Liver (tissue), 9 donors: ENCODE results near the gene RAI14. TPM values are rescaled to one million over a fixed set of nuclear protein-coding genes. Genes with fewer than 3 reads are reported as not detected.

Source experiments
- DNase-seq: peaks from one replicate; pipeline ENCODE4 v3.0.0-alpha.2; 2017; ENCODE audit warnings: low spot score
- H3K27ac ChIP-seq, 2 donors: one replicate each; pipeline ENCODE4 v1.7.0; 2013; ENCODE audit warnings: inconsistent platforms in 2 of 2, low read length in 2 of 2, control low read depth in 1 of 2, low read depth in 1 of 2, mild to moderate bottlenecking in 1 of 2
- H3K27me3 ChIP-seq, 4 donors: one replicate each; pipeline versions ENCODE4 v1.6.1 to v1.7.0; 2013; ENCODE audit warnings: low read length in 3 of 4, inconsistent platforms in 1 of 4, mild to moderate bottlenecking in 1 of 4, moderate library complexity in 1 of 4; ENCODE audit not compliant: control insufficient read depth in 4 of 4, insufficient read depth in 4 of 4
- H3K36me3 ChIP-seq, 4 donors: one replicate each; pipeline versions ENCODE4 v1.6.1 to v1.7.0; 2013; ENCODE audit warnings: low read length in 3 of 4, mild to moderate bottlenecking in 3 of 4, low read depth in 1 of 4, moderate library complexity in 1 of 4; ENCODE audit not compliant: control insufficient read depth in 4 of 4, insufficient read depth in 3 of 4
- H3K4me1 ChIP-seq, 4 donors: one replicate each; pipeline versions ENCODE4 v1.6.1 to v1.7.0; 2013; ENCODE audit warnings: low read length in 3 of 4, mild to moderate bottlenecking in 3 of 4, moderate library complexity in 1 of 4; ENCODE audit not compliant: control insufficient read depth in 4 of 4, insufficient read depth in 4 of 4
- H3K4me3 ChIP-seq, 3 donors: one replicate each; pipeline versions ENCODE4 v1.6.1 to v1.7.0; 2013; ENCODE audit warnings: low read length in 3 of 3, control low read depth in 1 of 3, low read depth in 1 of 3, mild to moderate bottlenecking in 1 of 3
- H3K9ac ChIP-seq, 2 donors: one replicate each; pipeline ENCODE4 v1.7.0; 2013; ENCODE audit warnings: low read length in 2 of 2, mild to moderate bottlenecking in 2 of 2, moderate library complexity in 2 of 2, control low read depth in 1 of 2, low read depth in 1 of 2
- H3K9me3 ChIP-seq, 4 donors: one replicate each; pipeline versions ENCODE4 v1.6.1 to v1.7.0; 2013; ENCODE audit warnings: low read length in 3 of 4; ENCODE audit not compliant: control insufficient read depth in 4 of 4
- FOXA1 ChIP-seq: IDR thresholded peaks from 2 replicates; pipeline ENCODE4 v1.6.1; 2016; ENCODE audit warnings: antibody characterized with exemption
- GABPA ChIP-seq, 2 donors: IDR thresholded peaks in 1 of 2; conservative IDR thresholded peaks in 1 of 2; 2 replicates each; pipeline ENCODE4 v1.6.1; 2016; ENCODE audit warnings: antibody characterized with exemption in 2 of 2, mild to moderate bottlenecking in 1 of 2, moderate library complexity in 1 of 2
- HNF4G ChIP-seq: IDR thresholded peaks from 2 replicates; pipeline ENCODE4 v1.6.1; 2016; ENCODE audit warnings: antibody characterized with exemption
- JUND ChIP-seq, 2 donors: IDR thresholded peaks; 2 replicates each; pipeline ENCODE4 v1.6.1; 2016; ENCODE audit warnings: antibody characterized with exemption in 2 of 2
- NR2F2 ChIP-seq: IDR thresholded peaks from 2 replicates; pipeline ENCODE4 v1.6.1; 2016; ENCODE audit warnings: antibody characterized with exemption
- RAD21 ChIP-seq, 2 donors: IDR thresholded peaks; 2 replicates each; pipeline ENCODE4 v1.6.1; 2016; ENCODE audit warnings: antibody characterized with exemption in 2 of 2, mild to moderate bottlenecking in 2 of 2
- RXRA ChIP-seq, 2 donors: IDR thresholded peaks; 2 replicates each; pipeline ENCODE4 v1.6.1; 2017 to 2018; ENCODE audit warnings: antibody characterized with exemption in 2 of 2, mild to moderate bottlenecking in 1 of 2
- SP1 ChIP-seq: IDR thresholded peaks from 2 replicates; pipeline ENCODE4 v1.6.1; 2018; ENCODE audit warnings: antibody characterized with exemption, mild to moderate bottlenecking
- TAF1 ChIP-seq: conservative IDR thresholded peaks from 2 replicates; pipeline ENCODE4 v1.6.1; 2016; ENCODE audit warnings: antibody characterized with exemption, mild to moderate bottlenecking
- WGBS: extraction: QIAGEN DNeasy Blood & Tissue Kit; methylation state at CpG from one replicate; pipeline ENCODE4 v1.1.7; 2013; 5-methylcytosine and 5-hydroxymethylcytosine counted together
- polyA plus RNA-seq, 2 donors: library from polyadenylated mRNA; stranded (reverse) in 1 of 2; unstranded in 1 of 2; fragments of 200-250 nt in 1 of 2; fragments of >200 nt in 1 of 2; fragmentation: Nextera tagmentation in 1 of 2; extraction: Ambion mirVana in 1 of 2; gene quantifications; one replicate each; pipeline versions ENCODE4 v1.2.1 to v1.2.3, GENCODE V29; 2013 to 2015
- total RNA-seq, 2 donors: library from RNA; depleted of rRNA; stranded (reverse); fragments of >200 nt; gene quantifications; one replicate each; pipeline ENCODE4 v1.2.3, GENCODE V29; 2014
- TF ChIP-seq, protein P1 (sequence below): IDR thresholded peaks from 2 replicates; pipeline ENCODE4 v1.6.1; 2016; ENCODE audit warnings: antibody characterized with exemption, mild to moderate bottlenecking
- TF ChIP-seq, protein P2 (sequence below): IDR thresholded peaks from 2 replicates; pipeline ENCODE4 v1.6.1; 2016; ENCODE audit warnings: antibody characterized with exemption
- TF ChIP-seq, protein P3 (sequence below): fragments of 150-350 bp; IDR thresholded peaks from 2 replicates; pipeline ENCODE4 v1.5.1; 2017; ENCODE audit warnings: improper control_type of control experiment, low read depth, low read length; ENCODE audit not compliant: missing input control
- donor health status: healthy.
- donor health status: healthy.
- donor health status: healthy.
- donor health status: healthy.
- donor health status: healthy.

Gene RAI14
- total and polyA plus RNA-seq, 4 donors: 7.8 to 21.4 (median 11.4) TPM

DNA sequence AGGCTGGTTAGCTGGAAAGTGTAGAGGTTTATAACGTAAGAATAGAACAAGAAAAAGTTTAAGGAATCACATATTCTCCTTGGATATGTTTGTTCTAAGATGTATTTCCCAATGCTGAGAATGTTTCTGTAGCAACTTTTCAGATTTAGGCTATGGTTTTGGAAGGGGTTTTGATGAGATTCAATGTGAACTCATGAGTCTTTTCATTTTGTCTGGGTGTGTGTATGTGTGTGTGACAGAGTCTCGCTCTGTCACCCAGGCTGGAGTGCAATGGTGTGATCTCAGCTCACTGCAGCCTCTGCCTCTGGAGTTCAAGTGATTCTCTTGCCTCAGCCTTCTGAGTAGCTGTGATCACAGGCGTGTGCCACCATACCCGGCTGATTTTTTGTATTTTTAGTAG, 38.6 kb downstream of the RAI14 start:
- Histone ChIP-seq H3K36me3 (no peaks in the 10 kb centered on the region), H3K4me3 (no peak overlapping the region), H3K9me3 (no peaks in the 10 kb centered on the region), H3K4me1 (peaks cover 2 to 17% (median 5%) of the 10 kb centered on the region in 4 donors), H3K9ac (no peak overlapping the region), H3K27ac (peak overlapping the region; percentile 22 to 47), H3K27me3 (no peaks in the 10 kb centered on the region)
- WGBS: 88% methylated on average over 4 of the region's 4 CpGs
- TF ChIP-seq JUND (IDR thresholded peaks at IDR 0.05) (no peak), HNF4G (no peak), SP1 (no peak), RAD21 (IDR thresholded peaks at IDR 0.05) (no peak), NR2F2 (no peak), TAF1 (no peak), RXRA (IDR thresholded peaks at IDR 0.05) (no peak), GABPA (IDR thresholded peaks at IDR 0.05 in 1 of 2, conservative IDR thresholded peaks at IDR 0.05 in 1 of 2) (no peak)
- TF ChIP-seq, protein P1, sequence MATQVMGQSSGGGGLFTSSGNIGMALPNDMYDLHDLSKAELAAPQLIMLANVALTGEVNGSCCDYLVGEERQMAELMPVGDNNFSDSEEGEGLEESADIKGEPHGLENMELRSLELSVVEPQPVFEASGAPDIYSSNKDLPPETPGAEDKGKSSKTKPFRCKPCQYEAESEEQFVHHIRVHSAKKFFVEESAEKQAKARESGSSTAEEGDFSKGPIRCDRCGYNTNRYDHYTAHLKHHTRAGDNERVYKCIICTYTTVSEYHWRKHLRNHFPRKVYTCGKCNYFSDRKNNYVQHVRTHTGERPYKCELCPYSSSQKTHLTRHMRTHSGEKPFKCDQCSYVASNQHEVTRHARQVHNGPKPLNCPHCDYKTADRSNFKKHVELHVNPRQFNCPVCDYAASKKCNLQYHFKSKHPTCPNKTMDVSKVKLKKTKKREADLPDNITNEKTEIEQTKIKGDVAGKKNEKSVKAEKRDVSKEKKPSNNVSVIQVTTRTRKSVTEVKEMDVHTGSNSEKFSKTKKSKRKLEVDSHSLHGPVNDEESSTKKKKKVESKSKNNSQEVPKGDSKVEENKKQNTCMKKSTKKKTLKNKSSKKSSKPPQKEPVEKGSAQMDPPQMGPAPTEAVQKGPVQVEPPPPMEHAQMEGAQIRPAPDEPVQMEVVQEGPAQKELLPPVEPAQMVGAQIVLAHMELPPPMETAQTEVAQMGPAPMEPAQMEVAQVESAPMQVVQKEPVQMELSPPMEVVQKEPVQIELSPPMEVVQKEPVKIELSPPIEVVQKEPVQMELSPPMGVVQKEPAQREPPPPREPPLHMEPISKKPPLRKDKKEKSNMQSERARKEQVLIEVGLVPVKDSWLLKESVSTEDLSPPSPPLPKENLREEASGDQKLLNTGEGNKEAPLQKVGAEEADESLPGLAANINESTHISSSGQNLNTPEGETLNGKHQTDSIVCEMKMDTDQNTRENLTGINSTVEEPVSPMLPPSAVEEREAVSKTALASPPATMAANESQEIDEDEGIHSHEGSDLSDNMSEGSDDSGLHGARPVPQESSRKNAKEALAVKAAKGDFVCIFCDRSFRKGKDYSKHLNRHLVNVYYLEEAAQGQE: no peak
- TF ChIP-seq, protein P2, sequence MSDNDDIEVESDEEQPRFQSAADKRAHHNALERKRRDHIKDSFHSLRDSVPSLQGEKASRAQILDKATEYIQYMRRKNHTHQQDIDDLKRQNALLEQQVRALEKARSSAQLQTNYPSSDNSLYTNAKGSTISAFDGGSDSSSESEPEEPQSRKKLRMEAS: no peak
- no peak for DNase-seq

DNA sequence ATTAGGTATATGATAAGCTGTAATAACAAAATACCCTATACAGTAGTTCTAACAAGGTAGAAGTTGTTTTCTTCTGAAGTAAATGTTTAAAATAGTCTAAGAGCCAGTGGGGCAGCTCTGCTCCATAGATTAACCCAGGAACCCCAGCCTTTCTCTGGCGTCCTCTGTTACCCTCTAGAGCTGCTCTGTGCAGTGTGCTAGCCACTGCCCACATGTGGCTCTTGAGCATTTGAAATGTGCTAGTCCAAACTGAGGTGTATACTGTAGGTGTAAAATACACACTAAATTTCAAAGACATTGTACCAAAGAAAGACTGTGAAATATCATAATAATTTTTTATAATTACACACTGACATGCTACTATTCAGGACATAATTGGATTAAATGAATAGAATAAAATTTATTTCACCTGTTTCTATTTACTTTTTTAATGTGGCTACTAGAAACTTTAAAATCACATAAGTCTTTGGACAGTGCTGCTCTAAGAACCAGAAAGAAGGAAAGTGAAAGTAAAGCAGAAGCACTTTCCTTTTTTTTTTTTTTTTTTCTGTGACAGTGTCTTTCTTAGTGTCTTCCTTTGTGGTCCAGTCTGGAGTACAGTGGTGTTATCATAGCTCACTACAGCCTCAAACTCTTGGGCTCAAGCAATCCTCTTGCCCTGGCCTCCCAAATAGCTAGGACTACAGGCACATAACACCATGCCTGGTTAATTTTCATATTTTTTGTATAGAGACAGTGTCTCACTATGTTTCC, 39.3 kb downstream of the RAI14 start:
- Histone ChIP-seq H3K27me3 (no peaks in the 10 kb centered on the region), H3K36me3 (no peaks in the 10 kb centered on the region), H3K4me1 (peaks cover 2 to 19% (median 5%) of the 10 kb centered on the region in 4 donors), H3K9ac (peak overlapping the region; percentile 45 to 88), H3K4me3 (peak overlapping the region; percentile 16 to 53 (median 51)), H3K27ac (peak overlapping the region; percentile 58), H3K9me3 (no peaks in the 10 kb centered on the region)
- no peak for DNase-seq
- TF ChIP-seq, protein P2: no peak
- no peak for TF ChIP-seq FOXA1
- TF ChIP-seq, protein P1: no peak
- no peak for TF ChIP-seq RXRA (IDR thresholded peaks at IDR 0.05)
- no peak for TF ChIP-seq HNF4G
- TF ChIP-seq, protein P3, sequence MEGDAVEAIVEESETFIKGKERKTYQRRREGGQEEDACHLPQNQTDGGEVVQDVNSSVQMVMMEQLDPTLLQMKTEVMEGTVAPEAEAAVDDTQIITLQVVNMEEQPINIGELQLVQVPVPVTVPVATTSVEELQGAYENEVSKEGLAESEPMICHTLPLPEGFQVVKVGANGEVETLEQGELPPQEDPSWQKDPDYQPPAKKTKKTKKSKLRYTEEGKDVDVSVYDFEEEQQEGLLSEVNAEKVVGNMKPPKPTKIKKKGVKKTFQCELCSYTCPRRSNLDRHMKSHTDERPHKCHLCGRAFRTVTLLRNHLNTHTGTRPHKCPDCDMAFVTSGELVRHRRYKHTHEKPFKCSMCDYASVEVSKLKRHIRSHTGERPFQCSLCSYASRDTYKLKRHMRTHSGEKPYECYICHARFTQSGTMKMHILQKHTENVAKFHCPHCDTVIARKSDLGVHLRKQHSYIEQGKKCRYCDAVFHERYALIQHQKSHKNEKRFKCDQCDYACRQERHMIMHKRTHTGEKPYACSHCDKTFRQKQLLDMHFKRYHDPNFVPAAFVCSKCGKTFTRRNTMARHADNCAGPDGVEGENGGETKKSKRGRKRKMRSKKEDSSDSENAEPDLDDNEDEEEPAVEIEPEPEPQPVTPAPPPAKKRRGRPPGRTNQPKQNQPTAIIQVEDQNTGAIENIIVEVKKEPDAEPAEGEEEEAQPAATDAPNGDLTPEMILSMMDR: no peak
- 79% methylated on average over 1 of the region's 1 CpG for WGBS
